ENCODE data around the gene MACROD1.

The MACROD1 gene

GRCh38 chr11:64036087-64037026 lies 129.6 kb downstream of the MACROD1 start:
- no peak for DNase-seq (ENCODE audit: low read depth)

- no peak for DNase-seq (ENCODE audit: low read depth)
Observed at GRCh38 chr11:64035576-64035975, 130.3 kb downstream of the MACROD1 start, which contains the start of gene FLRT1. FLRT1 (plus strand) TSS chr11:64035931; CDS start chr11:64116268, 80,337 bp downstream.

- no peak for DNase-seq (ENCODE audit: low read depth)
Observed at GRCh38 chr11:64035081-64035524, 130.8 kb downstream of the MACROD1 start.

- DNase-seq (ENCODE audit: low read depth) = no peak
Observed at GRCh38 chr11:64034411-64034811, 131.5 kb downstream of the MACROD1 start.

GRCh38 chr11:64032050-64032449 lies 133.9 kb downstream of the MACROD1 start:
- DNase-seq (ENCODE audit: low read depth) = no peak

- DNase-seq (ENCODE audit: low read depth) = no peak
Observed at GRCh38 chr11:64031001-64031400, 134.9 kb downstream of the MACROD1 start.

GRCh38 chr11:64029773-64030172 lies 136.1 kb downstream of the MACROD1 start:
- no peak for DNase-seq (ENCODE audit: low read depth)

GRCh38 chr11:64028398-64029115 lies 137.4 kb downstream of the MACROD1 start:
- DNase-seq (ENCODE audit: low read depth) = no peak

- no peak for DNase-seq (ENCODE audit: low read depth)
Observed at GRCh38 chr11:64027651-64028397, 138.1 kb downstream of the MACROD1 start.

GRCh38 chr11:64026575-64027205 lies 139.2 kb downstream of the MACROD1 start:
- DNase-seq (ENCODE audit: low read depth) = no peak

GRCh38 chr11:64025205-64025604 lies 140.7 kb downstream of the MACROD1 start:
- no peak for DNase-seq (ENCODE audit: low read depth)

GRCh38 chr11:64023712-64024710 lies 141.9 kb downstream of the MACROD1 start:
- DNase-seq (ENCODE audit: low read depth) = no peak

GRCh38 chr11:64022125-64022784 lies 143.7 kb downstream of the MACROD1 start:
- DNase-seq (ENCODE audit: low read depth) = no peak

GRCh38 chr11:64021757-64022093 lies 144.2 kb downstream of the MACROD1 start:
- no peak for DNase-seq (ENCODE audit: low read depth)

GRCh38 chr11:64020976-64021756 lies 144.7 kb downstream of the MACROD1 start:
- DNase-seq (ENCODE audit: low read depth) = no peak

GRCh38 chr11:64019106-64020037 lies 146.5 kb downstream of the MACROD1 start:
- DNase-seq (ENCODE audit: low read depth) = no peak

- DNase-seq (ENCODE audit: low read depth) = no peak
Observed at GRCh38 chr11:64018310-64018709, 147.6 kb downstream of the MACROD1 start.

- DNase-seq (ENCODE audit: low read depth) = no peak
Observed at GRCh38 chr11:64017945-64018224, 148.0 kb downstream of the MACROD1 start.
